ENCODE measurements around the gene OR8G5.

The OR8G5 gene

DNA sequence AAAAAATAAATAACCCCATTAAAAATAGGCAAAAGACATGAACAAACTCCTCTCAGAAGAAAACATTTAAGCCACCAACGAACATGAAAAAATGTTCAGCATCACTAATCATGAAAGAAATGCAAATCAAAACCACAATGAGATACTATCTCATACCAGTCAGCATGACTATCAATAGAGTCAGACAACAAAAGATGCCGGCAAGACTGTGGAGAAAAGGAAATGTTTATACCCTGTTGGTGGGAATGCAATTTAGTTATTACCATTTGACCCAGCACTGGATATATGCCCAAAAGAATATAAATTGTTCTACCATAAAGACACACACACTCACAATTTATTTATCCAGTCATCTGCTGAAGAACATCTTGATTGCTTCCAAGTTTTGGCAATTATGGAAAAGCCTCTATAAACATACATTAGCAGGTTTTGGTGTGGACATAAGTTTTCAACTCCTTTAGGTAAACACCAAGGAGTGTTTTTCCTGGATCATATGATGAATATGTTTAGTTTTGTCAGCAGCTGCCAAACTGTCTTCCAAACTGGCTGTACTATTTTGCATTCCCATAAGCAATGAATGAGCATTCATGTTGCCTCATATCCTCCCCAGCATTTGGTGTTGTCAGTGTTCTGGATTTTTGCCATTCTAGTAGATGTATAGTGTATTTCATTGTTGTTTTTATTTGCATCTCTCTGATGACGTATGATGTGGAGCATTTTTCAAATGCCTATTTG, 29.6 kb downstream of the OR8G5 start:
- DNase-seq (ENCODE audit: low spot score) = no peak

DNA sequence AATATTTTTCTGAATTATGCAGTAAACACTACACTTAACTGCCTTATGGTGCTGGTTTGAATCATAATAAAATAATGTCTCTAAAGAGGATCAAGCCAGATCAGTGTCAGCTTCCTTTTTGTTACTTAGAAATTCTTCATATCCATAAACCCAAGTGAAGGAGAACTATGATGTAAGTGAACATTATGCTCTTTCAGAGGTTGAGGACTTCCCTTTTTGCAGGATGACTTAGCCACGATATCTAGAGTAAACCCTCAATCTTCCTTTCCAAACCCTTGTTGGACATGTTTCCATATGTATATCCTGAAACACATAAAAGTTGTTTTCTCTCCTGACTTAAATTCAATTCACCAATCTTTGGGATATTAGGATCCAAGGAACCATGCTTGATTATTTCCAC, 38.5 kb downstream of the OR8G5 start:
- DNase-seq (ENCODE audit: low spot score) = no peak

GRCh38 chr11:124296016-124296415, 39.8 kb downstream of the OR8G5 start:
- no peak for DNase-seq (ENCODE audit: low spot score)

DNA sequence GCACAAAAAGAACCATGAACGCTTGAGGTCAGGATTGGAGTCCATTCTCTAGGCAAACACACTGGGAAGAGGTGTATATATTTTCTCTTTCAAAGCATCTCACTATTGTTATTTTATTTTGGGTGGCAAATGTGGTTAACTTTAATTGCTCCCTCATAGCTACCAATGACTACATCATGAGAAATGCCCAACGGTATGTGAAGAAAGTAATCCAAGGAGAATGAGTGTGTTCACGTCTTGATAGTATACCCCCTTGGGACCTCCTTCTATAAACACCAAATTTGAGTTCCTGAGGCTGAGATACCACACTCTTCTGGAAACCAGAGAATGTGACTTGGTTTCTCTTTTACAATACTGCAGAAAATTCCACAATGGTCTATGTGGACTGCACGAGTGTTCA, 41.7 kb downstream of the OR8G5 start:
- DNase-seq (ENCODE audit: low spot score) = no peak

GRCh38 chr11:124301548-124301947, 45.4 kb downstream of the OR8G5 start:
- DNase-seq (ENCODE audit: low spot score) = no peak

GRCh38 chr11:124302347-124303125, 46.4 kb downstream of the OR8G5 start:
- DNase-seq (ENCODE audit: low spot score) = no peak

DNA sequence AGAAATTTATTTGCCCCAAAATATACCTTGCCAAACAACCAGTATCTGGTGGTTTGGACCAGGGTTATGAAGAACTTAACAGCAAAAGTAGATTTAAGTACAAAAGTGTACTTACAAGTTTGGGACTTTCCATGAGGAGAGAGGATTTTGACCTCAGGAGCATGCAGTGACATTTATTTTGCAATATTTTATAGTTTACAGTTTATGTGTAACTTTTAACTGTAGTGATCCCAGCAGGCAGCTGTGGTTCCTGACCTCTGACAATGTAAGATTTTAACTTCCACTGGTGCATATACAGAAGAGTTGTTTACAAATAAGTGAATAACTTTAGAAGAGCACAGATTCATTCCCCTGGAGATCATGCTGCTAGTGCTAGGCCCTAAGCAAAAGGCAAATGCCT, 50.9 kb downstream of the OR8G5 start:
- DNase-seq (ENCODE audit: low spot score) = no peak

GRCh38 chr11:124310721-124311120, 54.5 kb downstream of the OR8G5 start:
- DNase-seq (ENCODE audit: low spot score) = no peak

- DNase-seq (ENCODE audit: low spot score) = no peak
Measured at GRCh38 chr11:124311269-124311668, 55.1 kb downstream of the OR8G5 start.

DNA sequence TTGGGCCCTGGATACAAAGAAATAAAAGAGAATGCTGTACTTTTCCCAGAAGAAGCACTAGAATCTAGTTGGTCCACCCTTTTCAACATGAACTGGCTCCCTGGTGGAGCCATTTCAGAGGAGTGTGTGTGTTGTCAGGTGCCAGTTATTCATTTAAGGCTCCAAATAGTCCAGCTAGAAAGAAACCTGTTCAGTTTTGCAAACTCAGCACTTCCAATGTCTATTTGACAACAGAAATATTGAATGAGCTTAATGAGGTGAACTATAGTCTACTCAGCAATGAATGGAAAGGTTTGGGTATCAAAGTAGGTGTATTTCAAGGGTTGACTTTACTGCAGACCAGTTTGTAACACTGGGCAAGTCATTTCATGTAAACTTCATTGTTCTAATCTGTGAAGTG, 55.5 kb downstream of the OR8G5 start:
- no peak for DNase-seq (ENCODE audit: low spot score)

DNA sequence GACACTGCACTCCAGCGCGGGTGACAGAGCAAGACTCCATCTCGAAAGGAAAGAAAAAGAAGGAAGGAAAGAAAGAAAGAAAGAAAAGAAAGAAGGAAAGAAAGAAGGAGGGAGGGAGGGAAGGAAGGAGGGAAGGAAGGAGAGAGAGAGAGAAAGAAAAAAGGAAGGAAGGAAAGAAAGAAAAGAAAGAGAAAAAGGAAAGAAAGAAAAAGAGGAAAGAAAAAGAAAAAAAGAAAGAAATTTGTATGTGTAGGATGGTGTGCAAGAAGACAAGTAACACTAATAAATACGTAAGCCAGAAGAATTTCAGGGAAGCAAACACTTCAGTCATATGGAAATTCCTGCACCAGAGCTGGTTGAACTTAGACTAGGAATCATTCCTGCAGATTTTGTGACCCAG, 57.0 kb downstream of the OR8G5 start:
- DNase-seq (ENCODE audit: low spot score) = no peak

DNA sequence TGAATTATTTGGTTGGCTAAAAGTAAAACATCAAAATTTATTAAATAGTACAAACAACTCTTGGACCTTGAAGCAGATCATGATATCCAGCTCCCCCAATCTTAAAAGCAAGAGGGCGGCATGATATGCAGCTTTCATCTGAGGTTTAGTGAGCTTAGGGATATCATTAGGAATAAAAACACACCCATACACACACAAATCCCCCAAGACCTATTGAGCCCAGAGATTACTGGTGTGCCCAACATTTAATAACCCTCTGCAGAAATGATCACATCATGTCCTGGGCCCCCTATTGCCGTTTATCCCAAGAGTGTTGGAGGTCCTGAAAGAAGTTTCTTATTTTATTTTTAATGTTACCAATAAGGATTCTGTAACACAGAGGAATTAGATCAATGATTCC, 57.7 kb downstream of the OR8G5 start, which contains the start of gene OR8D1:
OR8D1 (minus strand) TSS at position 101 of the 400 bp plus-strand sequence. CDS start 3,183 bp downstream, outside the sequence.
- no peak for DNase-seq (ENCODE audit: low spot score)

- no peak for DNase-seq (ENCODE audit: low spot score)
Measured at GRCh38 chr11:124315052-124315451, 58.9 kb downstream of the OR8G5 start.
